Neuronal stem cell (in vitro differentiated cells): ENCODE results near the gene SLC35E4.

Experiments used
- DNase-seq: peaks from one replicate; pipeline ENCODE4 v3.0.0-alpha.2; 2013; ENCODE audit warnings: low spot score
- H2AFZ ChIP-seq: one replicate; pipeline ENCODE4 v1.6.1; 2013; ENCODE audit warnings: mild to moderate bottlenecking, low read length, inconsistent platforms
- H2AK5ac ChIP-seq: 2 replicates; pipeline ENCODE4 v1.6.1; 2013; ENCODE audit warnings: low read depth, mild to moderate bottlenecking, inconsistent platforms, low read length, moderate library complexity, mixed read lengths
- H2BK120ac ChIP-seq: 2 replicates; pipeline ENCODE4 v1.6.1; 2013; ENCODE audit warnings: low read depth, mild to moderate bottlenecking, inconsistent platforms, low read length, moderate library complexity, mixed read lengths
- H2BK12ac ChIP-seq: one replicate; pipeline ENCODE4 v1.6.1; 2013; ENCODE audit warnings: low read length, inconsistent platforms
- H2BK15ac ChIP-seq: 2 replicates; pipeline ENCODE4 v1.6.1; 2013; ENCODE audit warnings: mild to moderate bottlenecking, low read length, inconsistent platforms, mixed read lengths
- H2BK5ac ChIP-seq: one replicate; pipeline ENCODE4 v1.6.1; 2013; ENCODE audit warnings: inconsistent platforms, mild to moderate bottlenecking, low read length, moderate library complexity
- H3K14ac ChIP-seq: one replicate; pipeline ENCODE4 v1.6.1; 2013; ENCODE audit warnings: low read length, inconsistent platforms
- H3K18ac ChIP-seq: 2 replicates; pipeline ENCODE4 v1.6.1; 2013; ENCODE audit warnings: low read length, inconsistent platforms
- H3K23ac ChIP-seq: 2 replicates; pipeline ENCODE4 v1.6.1; 2013; ENCODE audit warnings: low read depth, mild to moderate bottlenecking, mixed read lengths, low read length, inconsistent platforms; ENCODE audit not compliant: poor library complexity
- H3K27ac ChIP-seq: replicated peaks from 3 replicates; pipeline ENCODE4 v1.5.1; 2013; ENCODE audit warnings: low read length, inconsistent platforms
- H3K27me3 ChIP-seq, 3 experiments: 2 replicates each; pipeline ENCODE4 v1.6.1; 2013; ENCODE audit warnings: low read length in 3 of 3, mild to moderate bottlenecking in 2 of 3, inconsistent platforms in 1 of 3, low read depth in 1 of 3, mixed read lengths in 1 of 3, moderate library complexity in 1 of 3; ENCODE audit not compliant: control insufficient read depth in 3 of 3, insufficient read depth in 3 of 3
- H3K36me3 ChIP-seq, 2 donors: replicated peaks in 1 of 2; 2 replicates each; pipeline ENCODE4 v1.6.1; 2013; ENCODE audit warnings: low read length in 2 of 2; ENCODE audit not compliant: control insufficient read depth in 2 of 2, insufficient read depth in 2 of 2
- H3K4ac ChIP-seq: 2 replicates; pipeline ENCODE4 v1.6.1; 2013; ENCODE audit warnings: inconsistent platforms, mild to moderate bottlenecking, low read length, moderate library complexity
- H3K4me1 ChIP-seq, 2 donors: 1 replicate in 1 of 2; 2 replicates in 1 of 2; pipeline ENCODE4 v1.6.1; 2013; ENCODE audit warnings: low read length in 2 of 2, low read depth in 1 of 2; ENCODE audit not compliant: control insufficient read depth in 2 of 2, insufficient read depth in 1 of 2
- H3K4me2 ChIP-seq: one replicate; pipeline ENCODE4 v1.6.1; 2013; ENCODE audit warnings: mild to moderate bottlenecking, low read length, inconsistent platforms; ENCODE audit not compliant: insufficient read depth, poor library complexity, severe bottlenecking
- H3K4me3 ChIP-seq, 2 donors: 2 replicates each; pipeline ENCODE4 v1.5.1; 2013; ENCODE audit warnings: low read length in 2 of 2, mild to moderate bottlenecking in 2 of 2, inconsistent platforms in 1 of 2, moderate library complexity in 1 of 2
- H3K79me1 ChIP-seq: one replicate; pipeline ENCODE4 v1.6.1; 2013; ENCODE audit warnings: low read depth, mild to moderate bottlenecking, inconsistent platforms, low read length, moderate library complexity
- H3K9ac ChIP-seq: one replicate; pipeline ENCODE4 v1.6.1; 2013; ENCODE audit warnings: mild to moderate bottlenecking, low read depth, low read length, inconsistent platforms; ENCODE audit not compliant: poor library complexity
- H3K9me3 ChIP-seq, 2 donors: replicated peaks in 1 of 2; 2 replicates each; pipeline versions ENCODE3 to v1.6.1; 2013; ENCODE audit warnings: low read length in 2 of 2, mild to moderate bottlenecking in 2 of 2, inconsistent platforms in 1 of 2, low read depth in 1 of 2, mixed read lengths in 1 of 2, moderate library complexity in 1 of 2; ENCODE audit not compliant: control insufficient read depth in 2 of 2, insufficient read depth in 1 of 2
- H4K8ac ChIP-seq: one replicate; pipeline ENCODE4 v1.6.1; 2013; ENCODE audit warnings: low read depth, mild to moderate bottlenecking, inconsistent platforms, low read length, moderate library complexity
- H4K91ac ChIP-seq: one replicate; pipeline ENCODE4 v1.6.1; 2013; ENCODE audit warnings: low read length, low read depth, mild to moderate bottlenecking, inconsistent platforms; ENCODE audit not compliant: poor library complexity
- WGBS, 2 donors: extraction: QIAGEN DNeasy Blood & Tissue Kit; methylation state at CpG; one replicate each; pipeline ENCODE4 v1.1.7; 2013; ENCODE audit warnings: missing lambda C conversion rate in 2 of 2, mixed read lengths in 1 of 2; ENCODE audit not compliant: insufficient read length in 2 of 2, insufficient replicate concordance in 1 of 2; ENCODE audit errors: extremely low coverage in 2 of 2; 5-methylcytosine and 5-hydroxymethylcytosine counted together

SLC35E4 gene

GRCh38 chr22:30643055-30643875 lies 7.7 kb downstream of the SLC35E4 start:
- Histone ChIP-seq H3K14ac (peak overlapping the region; percentile 94), H2AK5ac (no peak overlapping the region), H2BK5ac (no peak overlapping the region), H3K36me3 (no peaks in the 10 kb centered on the region), H3K4me2 (no peak overlapping the region), H2BK15ac (no peak overlapping the region), H3K9ac (peak overlapping the region; percentile 60), H3K18ac (peak overlapping the region; percentile 48), H3K27me3 (no peaks in the 10 kb centered on the region), H4K8ac (no peak overlapping the region), H2BK120ac (no peak overlapping the region), H3K27ac (no peak overlapping the region), H3K4ac (peak overlapping the region; percentile 23), H2BK12ac (no peak overlapping the region), H4K91ac (peak overlapping the region; percentile 56), H2AFZ (no peak overlapping the region), H3K4me1 (no peaks in the 10 kb centered on the region), H3K23ac (peak overlapping the region; percentile 65), H3K79me1 (peaks cover 2% of the 10 kb centered on the region), H3K9me3 (no peaks in the 10 kb centered on the region), H3K4me3 (no peak overlapping the region)
- no CpG with 5 or more reads among the region's 16 CpGs for WGBS, 2 donors
- DNase-seq = no peak

GRCh38 chr22:30646518-30647160 lies 11.1 kb downstream of the SLC35E4 start:
- Histone ChIP-seq H3K9me3 (no peaks in the 10 kb centered on the region), H2BK15ac (no peak overlapping the region), H3K27ac (no peak overlapping the region), H3K23ac (peak overlapping the region; percentile 67), H3K14ac (no peak overlapping the region), H3K9ac (peak overlapping the region; percentile 72), H3K18ac (peak overlapping the region; percentile 87), H2BK120ac (no peak overlapping the region), H2BK5ac (no peak overlapping the region), H3K4me1 (no peaks in the 10 kb centered on the region), H2AFZ (no peak overlapping the region), H3K4me3 (peak overlapping the region in 1 of 2 donors; percentile 33), H3K36me3 (no peaks in the 10 kb centered on the region), H3K4me2 (no peak overlapping the region), H3K79me1 (no peaks in the 10 kb centered on the region), H4K8ac (no peak overlapping the region), H3K27me3 (no peaks in the 10 kb centered on the region), H2AK5ac (no peak overlapping the region), H3K4ac (no peak overlapping the region), H4K91ac (no peak overlapping the region), H2BK12ac (no peak overlapping the region)
- no peak for DNase-seq
- WGBS, 2 donors = no CpG with 5 or more reads among the region's 25 CpGs

- Histone ChIP-seq H3K27me3 (no peaks in the 10 kb centered on the region), H3K9ac (no peak overlapping the region), H4K91ac (no peak overlapping the region), H2AK5ac (no peak overlapping the region), H3K9me3 (no peaks in the 10 kb centered on the region), H2BK5ac (no peak overlapping the region), H2BK15ac (no peak overlapping the region), H3K4me1 (no peaks in the 10 kb centered on the region), H3K4me2 (no peak overlapping the region), H3K4me3 (no peak overlapping the region), H2BK12ac (no peak overlapping the region), H2AFZ (no peak overlapping the region), H3K18ac (no peak overlapping the region), H4K8ac (no peak overlapping the region), H3K79me1 (no peaks in the 10 kb centered on the region), H3K14ac (no peak overlapping the region), H3K23ac (peak overlapping the region; percentile 80), H2BK120ac (no peak overlapping the region), H3K27ac (no peak overlapping the region), H3K36me3 (no peaks in the 10 kb centered on the region), H3K4ac (no peak overlapping the region)
- no peak for DNase-seq
- WGBS, 2 donors = no CpG with 5 or more reads among the region's 3 CpGs
Measured at GRCh38 chr22:30647536-30647935, 12.0 kb downstream of the SLC35E4 start.

- peak overlapping the region; percentile 57 for H3K18ac ChIP-seq
- H2BK12ac ChIP-seq = no peak overlapping the region
- no peaks in the 10 kb centered on the region for H3K9me3 ChIP-seq
- WGBS, 2 donors = no CpG with 5 or more reads among the region's 3 CpGs
- H3K4me2 ChIP-seq = no peak overlapping the region
- no peaks in the 10 kb centered on the region for H3K4me1 ChIP-seq
- H2BK5ac ChIP-seq = peak overlapping the region; percentile 39
- no peak overlapping the region for H3K4ac ChIP-seq
- no peak overlapping the region for H3K14ac ChIP-seq
- no peak overlapping the region for H2AFZ ChIP-seq
- H2BK120ac ChIP-seq = no peak overlapping the region
- DNase-seq = no peak
- no peaks in the 10 kb centered on the region for H3K36me3 ChIP-seq
- H2BK15ac ChIP-seq = no peak overlapping the region
- no peaks in the 10 kb centered on the region for H3K79me1 ChIP-seq
- no peak overlapping the region for H3K23ac ChIP-seq
- H4K91ac ChIP-seq = no peak overlapping the region
- no peaks in the 10 kb centered on the region for H3K27me3 ChIP-seq
- H3K9ac ChIP-seq = no peak overlapping the region
- H3K4me3 ChIP-seq = no peak overlapping the region
- H4K8ac ChIP-seq = no peak overlapping the region
- H2AK5ac ChIP-seq = no peak overlapping the region
- H3K27ac ChIP-seq = no peak overlapping the region
Measured at GRCh38 chr22:30648825-30649224, 13.2 kb downstream of the SLC35E4 start.
